GM12878 (cell line): ENCODE measurements around the gene SEC22B. TPM values are rescaled to one million over a fixed set of nuclear protein-coding genes. Genes with fewer than 3 reads are reported as not detected.
A peak's percentile ranks its signal among the peaks of the same experiment; 100 is the strongest.
"Not testable (repeated sequence)": the region's sequence is repeated elsewhere in the genome, so short reads cannot be mapped to it uniquely, and the experiment has no call there.

Source experiments
- ATAC-seq: fragments of 200-7000 bp; cut with Tn5 transposase; 3 replicates; pipeline ENCODE4 v1.9.1; 2020; ENCODE audit warnings: mild to moderate bottlenecking, moderate library complexity
- BruUV-seq: library from RNA; stranded (reverse); fragments of 400-500 nt; replicated peaks from 2 replicates; lab custom pipeline; 2021; lab: Mats Ljungman, UMichigan
- CTCF ChIA-PET: fragments of 300-600 bp; sonication (Branson Sonifier 250); formaldehyde crosslinking; extraction: SDS; loops from one replicate; lab custom pipeline; 2021; ENCODE audit warnings: inconsistent platforms; lab: Yijun Ruan, JAX
- POLR2A ChIA-PET: fragments of 350-600 bp; formaldehyde crosslinking; extraction: SDS; loops from one replicate; lab custom pipeline; 2021; ENCODE audit warnings: inconsistent platforms; lab: Charles Lee
- RAD21 ChIA-PET: fragments of 300-600 bp; sonication (Branson Sonifier 250); formaldehyde crosslinking; loops from one replicate; lab custom pipeline; 2023; ENCODE audit warnings: antibody characterized with exemption; ENCODE audit not compliant: unreplicated experiment; lab: Charles Lee
- SMC1A ChIA-PET: fragments of 300-600 bp; sonication (Branson Sonifier 250); formaldehyde crosslinking; loops from one replicate; lab custom pipeline; 2023; ENCODE audit not compliant: unreplicated experiment, uncharacterized antibody; lab: Charles Lee
- DNase-seq: peaks from one replicate; pipeline ENCODE4 v3.0.0-alpha.2; 2011; ENCODE audit warnings: low read depth, low spot score
- FAIRE-seq: peaks from 3 replicates; lab custom pipeline; 2011; peaks lifted over from hg19 to GRCh38; lab: Jason Lieb, UNC
- H2AFZ ChIP-seq: 2 replicates; pipeline ENCODE4 v1.6.0; 2011; ENCODE audit warnings: low read depth, low read length, control low read depth; ENCODE audit not compliant: control insufficient read depth
- H3K27ac ChIP-seq: 2 replicates; pipeline ENCODE4 v1.5.1; 2011; ENCODE audit warnings: control low read depth; ENCODE audit not compliant: control insufficient read depth, insufficient read depth
- H3K27me3 ChIP-seq, 2 experiments: replicated peaks in 1 of 2; 2 replicates each; pipeline versions ENCODE4 v1.6.0 to v1.6.1; 2011; ENCODE audit warnings: low read length in 1 of 2; ENCODE audit not compliant: control insufficient read depth in 2 of 2, insufficient read depth in 2 of 2
- H3K36me3 ChIP-seq, 2 experiments: 2 replicates each; pipeline ENCODE4 v1.5.1; 2011; ENCODE audit warnings: low read length in 1 of 2; ENCODE audit not compliant: control insufficient read depth in 2 of 2, insufficient read depth in 2 of 2
- H3K4me1 ChIP-seq: 2 replicates; pipeline ENCODE4 v1.6.1; 2011; ENCODE audit warnings: mild to moderate bottlenecking, low read length, moderate library complexity, mixed read lengths; ENCODE audit not compliant: control insufficient read depth, insufficient read depth
- H3K4me2 ChIP-seq: 2 replicates; pipeline ENCODE4 v1.6.0; 2011; ENCODE audit warnings: control low read depth; ENCODE audit not compliant: control insufficient read depth, insufficient read depth
- H3K4me3 ChIP-seq: fragments of 200-600 bp; sonication (generic); 2 replicates; pipeline ENCODE4 v1.5.1; 2016
- H3K79me2 ChIP-seq: 2 replicates; pipeline ENCODE4 v1.6.0; 2011; ENCODE audit warnings: low read length; ENCODE audit not compliant: control insufficient read depth, insufficient read depth
- H3K9ac ChIP-seq: 2 replicates; pipeline ENCODE4 v1.8.0; 2011; ENCODE audit warnings: low read length, control low read depth, mixed read lengths; ENCODE audit not compliant: control insufficient read depth, insufficient read depth
- H3K9me3 ChIP-seq: replicated peaks from 3 replicates; pipeline ENCODE4 v1.5.1; 2011; ENCODE audit warnings: mild to moderate bottlenecking, low read length; ENCODE audit not compliant: control insufficient read depth, insufficient read depth
- H4K20me1 ChIP-seq: 2 replicates; pipeline ENCODE4 v1.6.0; 2011; ENCODE audit not compliant: control insufficient read depth, insufficient read depth
- SPI1 ChIP-seq: IDR thresholded peaks from 2 replicates; pipeline ENCODE4 v1.6.1; 2011; ENCODE audit warnings: low read depth, mild to moderate bottlenecking, low read length, moderate library complexity, borderline replicate concordance; ENCODE audit not compliant: insufficient read depth
- WGBS: methylation state at CpG from one replicate; pipeline ENCODE4 v1.1.6; 2016; ENCODE audit warnings: low lambda C conversion rate; ENCODE audit not compliant: insufficient replicate concordance, insufficient coverage; ENCODE audit errors: missing lambda C conversion rate; 5-methylcytosine and 5-hydroxymethylcytosine counted together
- in situ Hi-C: fragments of 300-500 bp; cut with MboI; formaldehyde crosslinking; loops from 9 replicates; pipeline ENCODE4 v1.14.3; 2018; ENCODE audit warnings: mixed read lengths
- intact Hi-C: fragments of 100-400 bp; cut with micrococcal nuclease; formaldehyde crosslinking; loops from one replicate; pipeline ENCODE4 v1.14.2; 2022; ENCODE audit not compliant: unreplicated experiment
- polyA plus RNA-seq, 11 experiments: library from polyadenylated mRNA; depleted of rRNA in 4 of 11; unstranded in 6 of 11; stranded (reverse) in 5 of 11; fragments of >200 nt; fragmentation: Nextera tagmentation in 4 of 11; fragmentation: Illumina TruSeq in 1 of 11; extraction: Ambion mirVana in 4 of 11; extraction: Trizol in 1 of 11; gene quantifications; 1 replicate in 1 of 11; 2 replicates in 10 of 11; pipeline versions ENCODE4 v1.2.1 to v1.2.3, GENCODE V29; 2011 to 2016; ENCODE audit warnings: inconsistent platforms in 2 of 11, missing spikeins in 2 of 11, low read depth in 1 of 11
- total RNA-seq, 4 experiments: library from RNA; depleted of rRNA in 3 of 4; stranded (reverse); fragments of >200 nt in 3 of 4; fragmentation: Illumina TruSeq in 1 of 4; extraction: Trizol in 1 of 4; gene quantifications; 2 replicates each; pipeline versions ENCODE4 v1.2.1 to v1.2.3, GENCODE V29; 2013 to 2021

SEC22B gene
- total and polyA plus RNA-seq, 10 of the 15 experiments (the other 5 are each of a cell fraction or from before 2014, with no cell fraction given) = 19.8 to 41.5 (median 27.7) TPM

DNA sequence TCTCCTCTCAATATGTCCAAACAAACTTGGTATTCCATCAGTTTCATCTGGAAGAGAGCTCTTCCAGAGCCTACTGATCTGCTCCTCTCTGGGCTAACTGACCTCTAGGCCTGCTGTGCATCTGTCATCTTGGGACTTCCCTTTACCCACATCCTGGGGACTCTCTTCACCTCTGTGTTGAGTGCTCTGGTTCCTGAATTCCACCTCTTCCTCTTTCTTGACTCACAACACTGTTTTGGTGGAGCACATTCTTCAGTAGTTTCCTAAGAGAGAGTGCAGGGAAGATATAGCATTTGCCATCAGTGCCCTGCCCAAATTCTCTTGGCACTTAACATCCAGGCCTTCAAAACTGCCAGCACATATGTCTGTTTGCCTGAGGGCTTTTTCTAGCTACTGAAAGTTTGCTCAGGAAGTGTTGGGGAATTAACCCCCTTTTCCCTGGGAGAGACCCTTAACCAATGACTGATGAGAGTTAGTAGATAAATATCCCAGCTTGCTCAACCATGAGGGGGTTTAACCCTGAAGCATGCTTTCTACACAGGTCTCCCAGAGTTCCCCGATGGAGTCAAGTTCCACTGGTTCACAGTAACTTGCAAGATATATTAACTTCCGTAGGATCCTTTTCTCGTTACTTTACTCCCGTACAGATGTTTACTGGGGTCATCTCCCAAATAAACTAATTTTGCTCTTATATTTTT lies 52.4 kb downstream of the SEC22B start:
- H3K9me3 ChIP-seq, H4K20me1 ChIP-seq, DNase-seq, H3K27me3 ChIP-seq, H3K9ac ChIP-seq, SMC1A ChIA-PET, H3K27ac ChIP-seq, H2AFZ ChIP-seq, in situ Hi-C loops, H3K4me1 ChIP-seq, H3K4me3 ChIP-seq, RAD21 ChIA-PET, H3K79me2 ChIP-seq, BruUV-seq, intact Hi-C loops, CTCF ChIA-PET, POLR2A ChIA-PET, H3K36me3 ChIP-seq: not testable (repeated sequence)
- FAIRE-seq (peak; percentile 38), ATAC-seq (peak; percentile 75)
- 97% methylated on average over 4 of the region's 4 CpGs for WGBS
- TF ChIP-seq SPI1 = peak; percentile 47
- H3K4me2 ChIP-seq = 0 out of 2 replicates have a peak overlapping the region, but pooled peaks have one; percentile 42

DNA sequence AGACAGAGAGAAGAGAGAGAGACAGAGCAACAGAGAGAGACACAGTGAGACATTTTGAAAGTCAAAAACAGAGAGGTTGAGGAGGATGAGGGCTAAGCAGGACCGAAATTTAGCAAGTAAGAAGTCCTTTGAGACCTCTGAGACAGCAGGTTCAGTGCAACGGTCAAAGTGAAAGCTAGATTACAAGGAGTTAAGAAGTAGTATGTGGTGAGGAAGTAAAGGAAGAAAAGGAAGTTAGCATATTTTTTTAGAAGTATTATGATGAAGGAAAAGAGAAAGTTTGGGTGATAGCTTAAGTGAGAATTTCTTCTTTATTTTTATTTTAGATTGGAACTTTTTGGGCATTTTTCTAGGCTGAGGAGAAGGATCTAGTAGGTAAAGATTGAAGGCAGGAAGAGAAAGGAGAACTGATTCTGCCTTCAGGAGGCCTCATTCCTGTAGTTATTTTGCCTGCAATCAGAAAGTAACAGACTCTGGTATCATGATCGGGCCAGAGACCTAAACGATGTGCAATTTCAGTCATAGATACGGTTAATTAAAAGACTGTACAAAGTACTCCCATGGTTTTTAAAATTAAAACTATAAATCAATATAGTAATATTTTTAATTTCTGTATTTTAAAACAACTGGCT lies 53.9 kb downstream of the SEC22B start:
- in situ Hi-C loops, intact Hi-C loops, DNase-seq, H3K4me3 ChIP-seq, POLR2A ChIA-PET, H3K36me3 ChIP-seq, SMC1A ChIA-PET, CTCF ChIA-PET, H3K27me3 ChIP-seq, H3K27ac ChIP-seq, H4K20me1 ChIP-seq, H3K4me1 ChIP-seq, H3K4me2 ChIP-seq, H3K9ac ChIP-seq, H3K79me2 ChIP-seq, RAD21 ChIA-PET, H2AFZ ChIP-seq, H3K9me3 ChIP-seq, BruUV-seq: not testable (repeated sequence)
- ATAC-seq (peak; percentile 92), FAIRE-seq (peak; percentile 96)
- 0% methylated on average over 1 of the region's 5 CpGs for WGBS

DNA sequence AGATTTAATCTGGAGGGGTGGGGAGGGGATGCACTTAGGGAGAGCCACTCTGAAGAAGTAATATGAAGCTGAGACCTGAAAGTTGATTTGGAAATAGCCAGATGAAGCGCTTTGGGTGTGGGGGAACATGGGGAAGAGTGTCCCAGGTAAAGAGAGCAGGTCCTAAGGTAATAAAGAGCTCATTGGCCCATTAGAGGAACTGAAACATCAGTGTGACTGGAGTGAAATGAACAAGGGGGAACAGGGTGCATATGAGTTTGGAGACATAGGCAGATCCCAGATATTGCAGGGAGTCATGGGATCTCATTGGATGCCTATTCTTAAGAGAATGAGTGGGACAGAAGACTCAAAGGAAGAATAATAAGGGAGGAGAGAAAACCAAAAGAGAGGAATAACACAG lies 54.5 kb downstream of the SEC22B start:
- H3K36me3 ChIP-seq, H3K27me3 ChIP-seq, BruUV-seq, H3K79me2 ChIP-seq, FAIRE-seq, CTCF ChIA-PET, H3K9me3 ChIP-seq, H3K27ac ChIP-seq, H4K20me1 ChIP-seq, RAD21 ChIA-PET, DNase-seq, intact Hi-C loops, H3K4me3 ChIP-seq, H3K4me1 ChIP-seq, SMC1A ChIA-PET, in situ Hi-C loops, H3K9ac ChIP-seq, H2AFZ ChIP-seq, POLR2A ChIA-PET, H3K4me2 ChIP-seq: not testable (repeated sequence)
- ATAC-seq = peak; percentile 60
- WGBS = 20% methylated on average over 1 of the region's 1 CpG

GRCh38 chr1:120120525-120120924 lies 55.8 kb downstream of the SEC22B start:
- H3K27ac ChIP-seq, SMC1A ChIA-PET, intact Hi-C loops, H4K20me1 ChIP-seq, RAD21 ChIA-PET, FAIRE-seq, H3K79me2 ChIP-seq, H3K4me1 ChIP-seq, DNase-seq, H3K4me3 ChIP-seq, POLR2A ChIA-PET, H3K27me3 ChIP-seq, H3K4me2 ChIP-seq, H3K9me3 ChIP-seq, in situ Hi-C loops, CTCF ChIA-PET, H3K9ac ChIP-seq, BruUV-seq, ATAC-seq, H3K36me3 ChIP-seq, H2AFZ ChIP-seq: not testable (repeated sequence)
- WGBS = 100% methylated on average over 1 of the region's 4 CpGs
